Measurements from ENCODE around the gene SAMD9L. TPM values are rescaled to one million over a fixed set of nuclear protein-coding genes. Genes with fewer than 3 reads are reported as not detected.

The SAMD9L gene
- total RNA-seq (2022; extraction: Qiagen RNA extraction; ENCODE audit: low read depth) = 0.68 to 1.4 TPM (median 0.90 TPM) in 5 replicates

GRCh38 chr7:93148144-93148543 is at the start of gene SAMD9L:
Gene SAMD9L (minus strand): TSS chr7:93148385. CDS start chr7:93135971, 12,414 bp downstream.

GRCh38 chr7:93117852-93118530 is 30.2 kb downstream of the SAMD9L start, which contains the start of gene SAMD9:
Gene SAMD9 (minus strand): TSS chr7:93117979. CDS start chr7:93106097, 11,882 bp downstream.

Other genes starting within 250 kb of the SAMD9L start
- gene SAMD9, start 30.4 kb downstream of the SAMD9L start, total RNA-seq (2022; extraction: Qiagen RNA extraction; ENCODE audit: low read depth) = 4.6 to 10.8 TPM (median 7.5 TPM) in 5 replicates
- gene HEPACAM2, start 78.1 kb upstream of the SAMD9L start, total RNA-seq (2022; extraction: Qiagen RNA extraction; ENCODE audit: low read depth) = not detected in 5 replicates
- 4.8 to 7.8 TPM (median 6.9 TPM) in 5 replicates for gene VPS50, start 84.0 kb upstream of the SAMD9L start, total RNA-seq (2022; extraction: Qiagen RNA extraction; ENCODE audit: low read depth)

All from A549 treated with DMSO at 1 μM for 4 hours (cell line).